RKO (cell line): ENCODE measurements around the gene DAGLA.

Source experiments
- DNase-seq: peaks from one replicate; pipeline ENCODE4 v3.0.0-alpha.2; 2016; ENCODE audit warnings: low spot score

DAGLA gene

DNA sequence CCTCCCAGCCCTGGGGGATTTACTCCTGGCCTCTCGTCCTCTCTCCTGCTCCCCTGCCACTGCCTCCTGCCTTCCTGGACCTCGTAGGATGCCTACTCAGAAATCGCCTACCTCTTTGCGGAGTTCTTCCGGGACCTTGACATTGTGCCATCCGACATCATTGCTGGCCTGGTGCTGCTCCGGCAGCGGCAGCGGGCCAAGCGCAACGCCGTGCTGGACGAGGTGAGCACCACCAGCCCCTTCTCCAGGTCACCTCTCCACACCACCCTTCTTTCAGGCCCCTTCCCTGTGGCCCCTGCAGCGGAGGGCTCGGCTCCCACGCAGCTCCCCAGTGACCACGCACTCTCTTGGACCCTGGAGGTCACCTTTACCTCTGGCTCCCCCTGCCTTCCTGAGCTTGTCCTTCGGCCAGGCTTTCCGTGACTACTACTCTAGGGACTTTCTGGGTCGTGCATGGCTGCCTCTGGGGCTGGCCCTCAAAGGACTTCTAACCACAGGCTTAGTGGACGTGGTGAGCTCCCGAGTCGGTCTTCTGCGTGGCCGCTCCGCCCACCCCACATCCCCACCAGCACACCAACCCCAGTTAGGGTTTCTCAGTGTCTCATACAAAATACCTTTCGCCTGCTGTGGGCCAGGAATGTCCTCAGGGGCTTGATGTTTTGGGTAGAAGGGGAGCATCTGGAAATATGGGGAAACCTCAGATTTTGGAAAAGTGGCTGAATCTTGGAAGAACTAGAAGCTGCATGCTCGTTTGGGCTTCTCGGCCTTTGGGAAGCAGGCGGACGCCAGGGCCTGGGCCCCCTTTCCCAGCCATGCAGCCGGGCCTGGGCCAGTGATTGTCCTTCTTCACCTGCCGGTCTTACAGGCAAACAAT, 48.1 kb downstream of the DAGLA start:
- DNase-seq = no peak

DNA sequence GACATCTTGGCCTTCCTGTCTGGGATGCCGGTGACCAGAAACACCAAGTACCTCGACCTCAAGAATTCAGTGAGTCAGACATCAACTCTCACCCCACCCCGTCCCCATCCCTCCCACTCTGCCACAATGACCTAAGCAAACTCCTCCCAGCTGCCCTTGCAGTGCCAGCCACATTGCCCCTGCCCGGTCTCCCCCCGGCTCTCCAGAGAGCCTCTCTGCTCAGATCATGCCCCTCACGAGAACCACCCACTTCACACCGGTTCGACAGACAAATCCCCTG, 48.7 kb downstream of the DAGLA start:
- DNase-seq = no peak

GRCh38 chr11:61730240-61730994, 50.2 kb downstream of the DAGLA start:
- no peak for DNase-seq

GRCh38 chr11:61731211-61731951, 51.2 kb downstream of the DAGLA start:
- DNase-seq = no peak

- no peak for DNase-seq
Measured at GRCh38 chr11:61731952-61732675, 51.9 kb downstream of the DAGLA start.

DNA sequence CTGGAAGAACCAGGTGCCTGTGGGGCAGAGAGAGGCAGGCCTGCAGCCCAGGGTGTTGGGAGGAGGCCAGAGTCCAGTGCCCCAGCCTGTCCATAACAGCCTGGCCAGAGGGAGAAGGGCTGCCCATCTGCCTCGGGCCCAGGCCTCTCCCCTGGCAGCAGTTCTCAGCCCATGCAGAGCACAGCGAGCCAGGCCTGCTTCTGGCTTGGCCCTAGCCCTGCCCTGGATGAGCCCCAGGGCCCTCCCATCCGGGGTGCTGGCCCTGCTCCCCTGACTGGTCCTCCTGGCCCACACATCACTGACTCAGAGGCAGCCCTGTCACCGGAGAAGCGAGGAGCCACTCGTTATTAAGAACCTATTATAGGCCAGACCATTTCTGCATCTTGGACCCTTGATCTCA, 52.5 kb downstream of the DAGLA start:
- peak; percentile 66 for DNase-seq

DNA sequence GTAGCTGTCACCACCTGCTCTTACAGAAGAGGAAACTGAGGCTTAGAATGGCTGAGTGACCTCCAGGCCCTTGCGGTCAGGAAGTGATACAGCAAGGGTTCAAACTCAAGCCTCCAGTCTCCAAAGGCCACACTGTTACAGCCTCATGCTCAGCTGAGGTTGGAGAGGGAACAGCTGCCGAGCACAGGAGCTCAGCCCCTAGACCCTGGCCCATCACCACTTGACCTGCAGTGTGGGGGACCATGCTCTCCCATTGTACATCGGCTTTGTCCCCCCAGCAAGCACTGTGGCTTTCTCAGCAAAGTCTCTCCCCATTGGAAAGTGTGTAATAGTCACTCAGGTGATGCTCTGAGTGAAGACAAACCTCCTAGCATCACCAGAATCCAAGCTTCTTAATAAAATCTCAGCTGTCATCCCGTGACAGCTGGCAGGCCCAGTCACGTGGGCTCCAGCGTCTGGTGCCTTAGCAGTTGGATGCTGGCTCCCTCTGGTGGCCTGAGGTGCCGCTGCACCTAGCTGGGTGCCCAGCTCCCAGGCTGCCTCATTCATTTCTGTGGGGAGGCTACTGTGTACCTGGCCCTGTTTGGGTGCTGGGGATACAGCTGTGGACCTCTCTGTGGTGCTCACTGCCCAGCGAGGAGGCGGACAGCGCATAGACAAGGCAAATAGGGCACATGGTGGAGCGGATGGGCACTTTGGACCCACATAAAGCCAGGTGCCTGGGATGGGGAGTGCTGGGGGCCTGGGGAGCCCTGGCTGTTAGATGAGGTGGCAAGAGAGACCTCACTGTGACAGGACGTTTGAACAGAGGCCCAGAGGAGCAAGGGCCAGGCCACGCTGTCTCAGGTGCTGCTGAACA, 53.2 kb downstream of the DAGLA start:
- DNase-seq = peak; percentile 85

GRCh38 chr11:61734767-61735166, 54.6 kb downstream of the DAGLA start:
- no peak for DNase-seq

DNA sequence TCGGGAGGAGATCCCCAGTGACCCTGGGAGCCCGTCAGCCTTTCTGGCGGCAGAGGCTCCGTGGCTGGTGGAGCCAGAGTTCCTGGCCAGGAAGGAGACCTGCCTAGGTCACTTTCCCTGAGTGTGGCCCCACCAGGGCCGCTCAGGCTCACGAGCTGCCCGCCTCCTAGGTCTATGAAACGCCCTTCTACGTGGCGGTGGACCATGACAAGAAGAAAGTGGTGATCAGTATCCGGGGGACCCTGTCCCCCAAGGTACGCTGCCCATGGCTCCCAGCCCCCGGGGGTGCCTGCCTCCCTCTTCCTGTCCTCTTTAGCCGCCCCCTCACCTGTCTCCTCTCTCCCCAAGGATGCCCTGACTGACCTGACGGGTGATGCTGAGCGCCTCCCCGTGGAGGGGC, 55.2 kb downstream of the DAGLA start:
- DNase-seq = no peak

- DNase-seq = no peak
Measured at GRCh38 chr11:61736310-61736709, 56.1 kb downstream of the DAGLA start.

- no peak for DNase-seq
Measured at GRCh38 chr11:61737131-61737530, 56.9 kb downstream of the DAGLA start.

DNA sequence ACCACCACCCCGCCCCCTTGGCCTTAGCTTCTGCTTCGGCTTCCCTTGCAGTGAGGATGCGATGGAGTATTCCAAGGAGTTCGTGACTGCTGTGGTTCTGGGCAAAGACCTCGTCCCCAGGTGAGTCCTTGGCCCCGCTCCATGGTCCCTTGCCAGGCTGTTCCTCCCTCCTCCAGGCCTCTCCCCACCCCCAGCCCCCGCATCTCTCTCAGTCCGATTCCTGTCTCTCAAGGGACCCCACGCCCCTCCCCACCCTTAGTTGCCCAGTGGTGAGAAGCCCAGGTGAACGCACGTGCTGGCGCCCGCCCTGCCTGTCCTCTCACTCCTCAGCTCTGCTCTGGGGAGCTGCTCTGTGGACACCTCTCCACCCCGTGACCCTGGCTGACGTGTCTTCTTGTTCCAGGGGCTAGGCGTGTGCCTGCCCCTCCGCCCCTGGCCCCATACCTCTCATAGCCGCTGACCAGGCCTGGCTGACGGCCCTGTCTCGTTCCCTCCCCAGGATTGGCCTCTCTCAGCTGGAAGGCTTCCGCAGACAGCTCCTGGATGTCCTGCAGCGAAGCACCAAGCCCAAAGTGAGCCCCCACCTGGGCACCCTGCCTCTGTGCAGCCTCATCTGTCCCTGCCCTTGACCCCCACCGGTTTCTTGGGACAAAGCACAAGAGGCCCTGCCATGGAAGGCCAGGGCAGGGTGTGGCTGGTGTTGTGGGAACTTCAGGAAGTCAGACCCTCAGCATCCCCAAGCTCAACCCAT, 57.6 kb downstream of the DAGLA start:
- no peak for DNase-seq

DNA sequence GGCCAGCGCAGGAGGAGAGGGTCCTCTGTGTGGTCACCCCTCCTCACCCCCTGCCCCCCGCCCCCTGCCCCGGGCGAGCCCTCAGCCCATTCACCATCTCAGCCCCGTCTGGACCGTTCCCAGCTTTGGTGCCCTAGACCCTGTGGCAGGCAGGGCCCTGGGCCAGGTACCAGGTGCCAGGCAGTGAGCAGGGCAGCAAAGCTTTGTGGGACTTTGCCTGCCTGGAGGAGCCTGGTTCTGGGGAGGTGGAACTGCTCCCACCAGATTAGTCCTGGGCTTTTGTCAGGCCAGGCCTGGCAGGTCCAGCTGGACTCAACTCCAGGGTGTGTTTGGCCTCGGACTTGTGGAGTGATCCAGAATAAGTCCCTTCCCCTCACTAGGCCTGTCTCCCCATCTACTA, 58.6 kb downstream of the DAGLA start:
- DNase-seq = no peak

- no peak for DNase-seq
Measured at GRCh38 chr11:61739413-61739812, 59.2 kb downstream of the DAGLA start.

DNA sequence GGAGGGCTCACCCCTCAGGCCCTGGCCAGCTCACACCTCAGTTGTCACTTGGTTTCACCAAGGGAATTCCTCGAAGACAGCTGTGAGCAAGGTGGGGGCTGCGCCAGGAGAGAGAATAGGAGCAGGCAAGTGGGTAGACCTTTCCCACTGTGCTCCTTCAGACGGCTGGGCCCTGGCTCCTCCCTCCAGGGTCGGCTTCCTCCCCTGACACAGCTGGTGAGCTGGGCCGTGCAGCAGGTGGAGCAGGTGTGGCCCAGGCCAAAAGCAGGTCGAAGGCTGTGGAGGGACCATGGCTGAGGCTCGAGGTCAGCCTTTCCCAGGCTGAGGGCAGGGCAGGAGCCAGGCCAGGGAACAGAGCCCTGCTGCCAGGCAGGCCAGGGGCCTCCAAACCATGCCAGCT, 59.8 kb downstream of the DAGLA start:
- DNase-seq = no peak

- no peak for DNase-seq
Measured at GRCh38 chr11:61742391-61742790, 62.2 kb downstream of the DAGLA start.

GRCh38 chr11:61743486-61744095, 63.4 kb downstream of the DAGLA start:
- no peak for DNase-seq

DNA sequence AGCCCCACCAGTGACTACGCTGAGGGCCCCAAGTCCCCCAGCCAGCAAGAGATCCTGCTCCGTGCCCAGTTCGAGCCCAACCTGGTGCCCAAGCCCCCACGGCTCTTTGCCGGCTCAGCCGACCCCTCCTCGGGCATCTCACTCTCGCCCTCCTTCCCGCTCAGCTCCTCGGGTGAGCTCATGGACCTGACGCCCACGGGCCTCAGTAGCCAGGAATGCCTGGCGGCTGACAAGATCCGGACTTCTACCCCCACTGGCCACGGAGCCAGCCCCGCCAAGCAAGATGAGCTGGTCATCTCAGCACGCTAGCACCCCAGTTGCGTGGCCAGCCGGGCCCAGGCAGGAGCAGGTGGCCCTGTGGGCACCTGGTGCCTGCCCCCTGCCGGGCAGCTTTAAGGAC, 64.0 kb downstream of the DAGLA start:
- DNase-seq = no peak

DNA sequence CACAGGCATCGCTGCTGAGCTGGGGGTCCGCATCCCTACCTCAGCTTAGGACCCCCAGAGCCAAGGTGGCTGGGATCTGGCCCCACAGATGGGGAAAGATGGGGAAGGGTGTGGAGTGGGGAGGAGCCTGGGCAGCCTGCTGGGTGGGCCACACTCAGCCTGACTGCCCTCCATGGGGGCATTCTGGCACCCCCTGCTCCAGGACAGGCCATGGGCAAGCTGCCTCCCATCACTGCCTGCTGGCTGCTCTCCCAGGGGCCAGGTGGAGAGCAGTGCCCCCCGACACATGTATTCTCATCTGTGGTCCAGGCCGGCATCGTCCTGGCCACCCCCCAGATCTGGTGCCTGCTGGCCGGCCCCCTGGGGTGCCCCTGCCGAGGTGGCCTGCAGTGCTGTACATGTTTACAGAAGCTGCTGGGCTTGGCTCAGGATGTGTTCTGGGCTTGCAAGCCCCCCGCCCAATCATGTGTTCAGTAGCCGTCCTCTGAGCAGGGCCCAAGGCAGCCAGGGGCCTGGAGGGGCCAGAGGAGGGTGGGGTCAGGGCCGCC, 64.5 kb downstream of the DAGLA start:
- no peak for DNase-seq
